Mammary epithelial cell (primary cell): ENCODE data around the gene LPGAT1.

Source experiments
- EZH2 ChIP-seq: IDR thresholded peaks from 2 replicates; pipeline ENCODE4 v1.6.1; 2012; ENCODE audit warnings: low read length, inconsistent platforms, borderline replicate concordance
- TF ChIP-seq, protein P1 (sequence below), 2 donors: IDR thresholded peaks in 1 of 2; conservative IDR thresholded peaks in 1 of 2; 2 replicates each; pipeline ENCODE4 v1.5.1; 2011 to 2012; ENCODE audit warnings: inconsistent platforms in 2 of 2, low read length in 2 of 2, mild to moderate bottlenecking in 2 of 2, control low read depth in 1 of 2, low read depth in 1 of 2; ENCODE audit not compliant: insufficient read depth in 1 of 2; ENCODE audit errors: extremely low read depth in 1 of 2

GRCh38 chr1:211875541-211875940 lies 45.0 kb upstream of the LPGAT1 start:
- TF ChIP-seq, protein P1, sequence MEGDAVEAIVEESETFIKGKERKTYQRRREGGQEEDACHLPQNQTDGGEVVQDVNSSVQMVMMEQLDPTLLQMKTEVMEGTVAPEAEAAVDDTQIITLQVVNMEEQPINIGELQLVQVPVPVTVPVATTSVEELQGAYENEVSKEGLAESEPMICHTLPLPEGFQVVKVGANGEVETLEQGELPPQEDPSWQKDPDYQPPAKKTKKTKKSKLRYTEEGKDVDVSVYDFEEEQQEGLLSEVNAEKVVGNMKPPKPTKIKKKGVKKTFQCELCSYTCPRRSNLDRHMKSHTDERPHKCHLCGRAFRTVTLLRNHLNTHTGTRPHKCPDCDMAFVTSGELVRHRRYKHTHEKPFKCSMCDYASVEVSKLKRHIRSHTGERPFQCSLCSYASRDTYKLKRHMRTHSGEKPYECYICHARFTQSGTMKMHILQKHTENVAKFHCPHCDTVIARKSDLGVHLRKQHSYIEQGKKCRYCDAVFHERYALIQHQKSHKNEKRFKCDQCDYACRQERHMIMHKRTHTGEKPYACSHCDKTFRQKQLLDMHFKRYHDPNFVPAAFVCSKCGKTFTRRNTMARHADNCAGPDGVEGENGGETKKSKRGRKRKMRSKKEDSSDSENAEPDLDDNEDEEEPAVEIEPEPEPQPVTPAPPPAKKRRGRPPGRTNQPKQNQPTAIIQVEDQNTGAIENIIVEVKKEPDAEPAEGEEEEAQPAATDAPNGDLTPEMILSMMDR (conservative IDR thresholded peaks at IDR 0.05 in 1 of 2, IDR thresholded peaks at IDR 0.05 in 1 of 2; ENCODE audit: extremely low read depth in 1 of 2, insufficient read depth in 1 of 2, low read depth in 1 of 2, low read length in 2 of 2): no peak
- TF ChIP-seq EZH2: no peak
